Breast epithelium (tissue), 4 donors: Measurements from ENCODE around the gene KDSR. TPM values are rescaled to one million over a fixed set of nuclear protein-coding genes. Genes with fewer than 3 reads are reported as not detected.

Experiments
- DNase-seq, 2 donors: peaks; one replicate each; pipeline ENCODE4 v3.0.0-alpha.2; 2019; ENCODE audit warnings: low spot score in 2 of 2
- H3K27ac ChIP-seq, 2 donors: fragments of 200-600 bp; sonication (generic) in 1 of 2; one replicate each; pipeline ENCODE4 v1.5.1; 2016 to 2019; ENCODE audit warnings: mild to moderate bottlenecking in 1 of 2
- H3K27me3 ChIP-seq, 2 donors: fragments of 200-600 bp; sonication (generic) in 1 of 2; one replicate each; pipeline versions ENCODE4 v1.5.1 to v1.6.0; 2017 to 2019; ENCODE audit warnings: control low read depth in 1 of 2, mild to moderate bottlenecking in 1 of 2
- H3K36me3 ChIP-seq: fragments of 200-600 bp; one replicate; pipeline ENCODE4 v1.5.1; 2019
- H3K4me1 ChIP-seq, 2 donors: fragments of 200-600 bp; sonication (generic); one replicate each; pipeline ENCODE4 v1.5.1; 2016 to 2019; ENCODE audit warnings: control low read depth in 1 of 2
- H3K4me3 ChIP-seq, 3 donors: fragments of 200-600 bp; sonication (generic); 1 replicate in 2 of 3; 2 replicates in 1 of 3; pipeline ENCODE4 v1.5.1; 2016 to 2019; ENCODE audit warnings: mild to moderate bottlenecking in 3 of 3, moderate library complexity in 2 of 3
- H3K9me3 ChIP-seq, 2 donors: fragments of 200-600 bp; sonication (generic) in 1 of 2; one replicate each; pipeline ENCODE4 v1.5.1; 2016 to 2019; ENCODE audit warnings: control low read depth in 1 of 2
- POLR2A ChIP-seq: fragments of 450-650 bp; IDR thresholded peaks from one replicate; pipeline ENCODE4 v1.6.1; 2016; ENCODE audit warnings: antibody characterized with exemption, mild to moderate bottlenecking, moderate library complexity
- POLR2AphosphoS5 ChIP-seq, 3 donors: sonication (generic); formaldehyde crosslinking; IDR thresholded peaks; one replicate each; pipeline ENCODE4 v1.6.1; 2017; ENCODE audit warnings: antibody characterized with exemption in 3 of 3
- intact Hi-C: fragments of 100-400 bp; cut with DNase I; formaldehyde crosslinking; loops from one replicate; pipeline ENCODE4 v1.15.1; 2023; ENCODE audit warnings: low total_unique reads
- total RNA-seq, 3 donors: library from RNA; depleted of rRNA; stranded (reverse); fragments of >200 nt; gene quantifications; one replicate each; pipeline ENCODE4 v1.1.0, GENCODE V29; 2016
- TF ChIP-seq, protein P1 (sequence below), 3 donors: fragments of 450-650 bp; IDR thresholded peaks; one replicate each; pipeline ENCODE4 v1.5.1; 2016 to 2017; ENCODE audit warnings: antibody characterized with exemption in 3 of 3, mild to moderate bottlenecking in 3 of 3, moderate library complexity in 3 of 3

Gene KDSR
- total RNA-seq, 3 donors from 2014 or later = 41.6 to 53.0 (median 48.9) TPM

DNA sequence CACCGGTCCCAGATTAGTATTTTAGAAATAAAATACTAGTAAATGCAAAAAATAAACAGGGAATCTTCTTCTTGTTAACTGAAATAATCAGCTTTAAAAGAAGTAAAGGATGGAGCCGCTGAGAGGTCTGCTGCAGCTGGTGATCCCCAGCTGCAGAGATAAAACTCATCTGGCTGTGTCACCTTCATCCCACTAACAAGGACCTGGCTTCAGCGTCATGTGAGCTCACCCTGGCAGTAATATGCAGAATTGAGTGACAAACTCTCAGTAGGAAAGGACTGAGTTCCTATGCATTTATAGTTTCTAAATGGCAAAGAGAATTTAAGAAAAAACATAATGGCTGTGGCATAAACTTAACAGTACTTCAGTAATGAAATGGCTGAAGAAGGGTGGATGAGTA, 27.9 kb upstream of the KDSR start:
- peaks cover 7% of the 10 kb centered on the region for H3K36me3 ChIP-seq
- intact Hi-C loops = no loop called here
- no peak for DNase-seq
- H3K4me1 ChIP-seq = no peaks in the 10 kb centered on the region
- H3K27ac ChIP-seq = no peak overlapping the region
- no peaks in the 10 kb centered on the region for H3K9me3 ChIP-seq
- TF ChIP-seq, protein P1, sequence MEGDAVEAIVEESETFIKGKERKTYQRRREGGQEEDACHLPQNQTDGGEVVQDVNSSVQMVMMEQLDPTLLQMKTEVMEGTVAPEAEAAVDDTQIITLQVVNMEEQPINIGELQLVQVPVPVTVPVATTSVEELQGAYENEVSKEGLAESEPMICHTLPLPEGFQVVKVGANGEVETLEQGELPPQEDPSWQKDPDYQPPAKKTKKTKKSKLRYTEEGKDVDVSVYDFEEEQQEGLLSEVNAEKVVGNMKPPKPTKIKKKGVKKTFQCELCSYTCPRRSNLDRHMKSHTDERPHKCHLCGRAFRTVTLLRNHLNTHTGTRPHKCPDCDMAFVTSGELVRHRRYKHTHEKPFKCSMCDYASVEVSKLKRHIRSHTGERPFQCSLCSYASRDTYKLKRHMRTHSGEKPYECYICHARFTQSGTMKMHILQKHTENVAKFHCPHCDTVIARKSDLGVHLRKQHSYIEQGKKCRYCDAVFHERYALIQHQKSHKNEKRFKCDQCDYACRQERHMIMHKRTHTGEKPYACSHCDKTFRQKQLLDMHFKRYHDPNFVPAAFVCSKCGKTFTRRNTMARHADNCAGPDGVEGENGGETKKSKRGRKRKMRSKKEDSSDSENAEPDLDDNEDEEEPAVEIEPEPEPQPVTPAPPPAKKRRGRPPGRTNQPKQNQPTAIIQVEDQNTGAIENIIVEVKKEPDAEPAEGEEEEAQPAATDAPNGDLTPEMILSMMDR (IDR thresholded peaks at IDR 0.05) = no peak
- TF ChIP-seq POLR2AphosphoS5 (IDR thresholded peaks at IDR 0.05) (no peak), POLR2A (no peak)
- H3K4me3 ChIP-seq = no peak overlapping the region
- H3K27me3 ChIP-seq = no peaks in the 10 kb centered on the region

DNA sequence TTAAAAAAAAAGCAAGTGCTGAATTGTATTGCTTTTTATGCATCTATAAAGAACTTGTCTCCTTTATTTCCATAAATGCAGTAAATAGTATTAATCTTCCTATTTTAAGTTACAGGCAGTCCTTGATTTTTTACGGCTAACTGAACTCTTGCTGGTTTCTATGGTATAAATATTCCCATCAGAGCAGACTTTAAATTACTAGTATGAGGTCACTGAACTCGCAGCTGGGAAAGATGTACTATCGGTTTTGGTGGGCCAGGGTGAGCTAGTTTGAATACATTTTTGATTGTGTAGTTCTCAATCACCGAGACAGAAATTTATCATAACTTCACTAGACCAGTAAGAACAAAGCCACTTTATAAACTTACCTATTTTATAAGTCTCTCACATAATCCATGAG, 20.9 kb upstream of the KDSR start:
- Histone ChIP-seq H3K27ac (no peak overlapping the region), H3K27me3 (no peaks in the 10 kb centered on the region), H3K9me3 (no peaks in the 10 kb centered on the region), H3K4me3 (no peak overlapping the region), H3K36me3 (no peaks in the 10 kb centered on the region), H3K4me1 (no peaks in the 10 kb centered on the region)
- TF ChIP-seq POLR2AphosphoS5 (IDR thresholded peaks at IDR 0.05) (no peak), POLR2A (no peak)
- TF ChIP-seq, protein P1 (IDR thresholded peaks at IDR 0.05) = no peak
- intact Hi-C loops = no loop called here
- no peak for DNase-seq

GRCh38 chr18:63382843-63383242, 15.8 kb upstream of the KDSR start:
- no peaks in the 10 kb centered on the region for H3K27me3 ChIP-seq
- intact Hi-C loops = no loop called here

GRCh38 chr18:63379639-63379962, 12.6 kb upstream of the KDSR start:
- H3K9me3 ChIP-seq = peaks cover 0 to 5% of the 10 kb centered on the region in 2 donors
- no peak overlapping the region for H3K4me3 ChIP-seq
- intact Hi-C loops = no loop called here
- H3K27ac ChIP-seq = no peak overlapping the region
- no peaks in the 10 kb centered on the region for H3K36me3 ChIP-seq
- TF ChIP-seq POLR2A = no peak
- no peak for TF ChIP-seq POLR2AphosphoS5 (IDR thresholded peaks at IDR 0.05)
- TF ChIP-seq, protein P1 (IDR thresholded peaks at IDR 0.05) = no peak
- H3K4me1 ChIP-seq = no peaks in the 10 kb centered on the region
- no peak for DNase-seq
- no peaks in the 10 kb centered on the region for H3K27me3 ChIP-seq

More at GRCh38 chr18:63382843-63383242, 15.8 kb upstream of the KDSR start:
- no peak for DNase-seq
- no peaks in the 10 kb centered on the region for H3K9me3 ChIP-seq
- no peak overlapping the region for H3K27ac ChIP-seq
- no peaks in the 10 kb centered on the region for H3K4me1 ChIP-seq
- no peak overlapping the region for H3K4me3 ChIP-seq
- TF ChIP-seq POLR2AphosphoS5 (IDR thresholded peaks at IDR 0.05) (no peak), POLR2A (no peak)
- TF ChIP-seq, protein P1 (IDR thresholded peaks at IDR 0.05) = no peak
- H3K36me3 ChIP-seq = no peaks in the 10 kb centered on the region

DNA sequence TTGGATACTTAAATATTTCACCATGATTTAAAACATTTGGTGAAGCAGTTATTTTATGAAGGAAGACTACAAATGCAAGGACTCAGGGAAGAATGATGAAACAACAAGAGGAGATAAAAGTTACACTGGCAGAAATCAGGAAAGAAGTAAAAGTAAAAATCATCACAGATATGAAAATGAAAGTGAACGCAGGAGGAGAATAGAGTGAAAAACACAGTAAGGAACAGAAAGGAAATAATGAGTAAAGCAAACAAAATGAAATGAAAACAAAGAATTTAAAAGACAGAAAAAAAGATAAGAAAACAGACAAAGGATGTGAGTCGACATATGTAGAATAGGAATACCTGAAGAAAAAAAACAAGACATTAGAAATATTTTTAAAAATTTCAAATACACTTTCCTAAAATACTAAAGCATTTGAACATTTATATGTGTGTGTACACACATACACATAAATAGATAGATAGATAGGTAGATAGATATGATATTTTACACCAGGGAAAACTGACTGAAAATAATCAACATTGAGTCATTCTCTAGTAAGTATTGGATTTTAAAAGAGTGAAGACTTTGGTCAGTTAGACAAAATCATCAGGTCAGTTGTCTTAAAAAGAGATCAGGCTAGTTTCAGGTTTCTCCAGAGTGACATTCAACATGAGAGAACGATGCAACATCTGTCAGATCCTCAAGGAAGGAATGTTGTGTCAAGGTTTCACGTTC, 12.1 kb upstream of the KDSR start:
- Histone ChIP-seq H3K4me1 (no peaks in the 10 kb centered on the region), H3K36me3 (no peaks in the 10 kb centered on the region), H3K27ac (no peak overlapping the region), H3K4me3 (no peak overlapping the region), H3K9me3 (peaks cover 0 to 5% of the 10 kb centered on the region in 2 donors), H3K27me3 (no peaks in the 10 kb centered on the region)
- TF ChIP-seq POLR2AphosphoS5 (IDR thresholded peaks at IDR 0.05) = no peak
- TF ChIP-seq, protein P1 (IDR thresholded peaks at IDR 0.05) = no peak
- TF ChIP-seq POLR2A = no peak
- no peak for DNase-seq
- intact Hi-C loops = no loop called here
